Right lung (tissue), 5 donors: ENCODE data around the gene TTC23. TPM values are rescaled to one million over a fixed set of nuclear protein-coding genes. Genes with fewer than 3 reads are reported as not detected.

Experiments
- DNase-seq, 2 donors: peaks; one replicate each; pipeline ENCODE4 v3.0.0-alpha.2; 2013
- polyA plus RNA-seq, 5 donors: library from polyadenylated mRNA; unstranded; fragments of 120-200 nt; gene quantifications; one replicate each; pipeline versions ENCODE4 v1.2.1 to v1.2.3, GENCODE V29; 2013; ENCODE audit warnings: inconsistent platforms in 1 of 5, low replicate concordance in 1 of 5; ENCODE audit not compliant: insufficient read length in 5 of 5, insufficient read depth in 1 of 5

TTC23 gene
- polyA plus RNA-seq, 5 donors, result 31.9 to 41.9 (median 36.1) TPM

DNA sequence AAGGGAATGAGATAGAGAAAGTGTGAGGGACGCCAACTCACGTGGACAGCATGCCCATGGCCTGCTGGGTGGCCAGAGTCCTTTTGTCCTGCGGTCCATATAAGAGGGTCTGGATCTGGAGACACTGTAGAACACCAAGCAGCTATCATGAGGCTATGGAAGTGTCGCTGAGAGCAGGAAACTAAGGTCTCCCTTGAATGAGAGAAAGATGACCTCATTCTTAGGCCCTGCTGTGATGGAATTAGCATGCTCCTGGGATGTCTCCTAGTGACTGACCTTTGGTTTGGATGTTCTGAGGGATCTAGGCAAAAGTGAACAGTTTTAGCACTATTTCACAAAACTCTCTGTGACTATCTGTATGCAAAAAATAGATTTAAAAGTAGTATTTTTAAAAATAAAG is 110.1 kb downstream of the TTC23 start:
- DNase-seq, result no peak

DNA sequence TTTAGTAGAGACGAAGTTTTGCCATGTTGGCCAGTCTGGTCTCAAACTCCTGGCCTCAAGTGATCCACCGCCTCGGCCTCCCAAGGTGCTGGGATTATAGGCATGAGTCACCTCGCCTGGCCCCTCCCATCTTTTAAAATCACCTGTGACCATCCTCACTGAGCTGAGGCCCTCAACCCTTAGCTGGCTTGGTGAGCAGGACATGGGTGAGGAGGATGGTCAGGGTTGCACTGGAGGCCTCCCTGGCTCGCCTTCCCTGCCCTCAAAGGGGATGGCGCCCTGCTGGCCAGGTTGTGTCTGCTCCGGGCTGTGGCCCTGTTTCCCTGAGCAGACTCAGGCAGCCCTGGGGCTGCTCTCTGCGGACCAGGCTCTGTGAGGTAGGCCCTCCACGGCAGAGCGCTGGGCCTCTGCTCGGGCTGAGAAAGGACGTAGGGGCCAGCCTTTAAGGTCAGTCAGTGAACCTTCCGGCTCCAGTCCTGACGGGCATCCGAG is 110.8 kb downstream of the TTC23 start:
- DNase-seq, result no peak

DNA sequence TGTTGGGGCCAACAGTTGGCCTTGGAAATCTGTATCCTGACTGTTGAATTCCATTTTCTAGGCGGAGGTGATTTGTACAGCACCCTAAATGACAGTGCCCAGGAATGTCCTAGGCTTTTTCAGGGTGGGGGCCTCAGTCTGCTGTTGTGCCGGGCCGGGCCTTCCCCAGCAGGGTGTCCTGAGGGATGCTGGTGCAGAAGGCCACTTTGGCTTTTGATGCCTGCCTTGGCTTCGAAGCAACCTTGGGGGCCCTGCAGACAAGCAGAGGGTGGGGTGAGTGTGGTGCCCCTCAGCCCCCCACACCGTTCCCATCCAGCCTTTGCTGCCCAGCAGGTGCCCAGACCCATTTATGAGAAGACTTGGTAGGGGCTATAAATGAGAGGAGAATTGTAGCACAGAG is 111.5 kb downstream of the TTC23 start:
- no peak for DNase-seq

DNA sequence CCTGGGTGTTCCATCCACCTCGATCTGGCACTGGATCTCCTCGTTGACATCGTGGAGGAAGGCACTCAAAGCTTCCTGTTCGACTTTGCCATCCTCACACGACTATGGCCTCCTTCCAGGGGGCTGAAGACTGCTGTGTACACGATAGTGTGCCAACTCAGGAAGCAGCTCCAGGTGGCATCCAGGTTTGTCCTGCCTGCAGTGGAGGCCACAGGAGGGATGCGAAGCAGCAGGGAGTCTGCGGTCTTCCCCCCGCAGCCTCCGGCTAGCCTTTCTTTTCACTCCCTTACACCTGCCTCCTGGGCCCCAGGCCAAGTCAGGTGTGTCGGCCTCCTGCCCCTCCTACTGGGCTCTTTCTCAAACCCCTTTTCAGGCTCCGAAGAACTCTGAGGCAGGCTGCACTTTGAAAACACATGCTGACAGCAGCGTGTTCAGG is 112.3 kb downstream of the TTC23 start:
- DNase-seq, result no peak

DNA sequence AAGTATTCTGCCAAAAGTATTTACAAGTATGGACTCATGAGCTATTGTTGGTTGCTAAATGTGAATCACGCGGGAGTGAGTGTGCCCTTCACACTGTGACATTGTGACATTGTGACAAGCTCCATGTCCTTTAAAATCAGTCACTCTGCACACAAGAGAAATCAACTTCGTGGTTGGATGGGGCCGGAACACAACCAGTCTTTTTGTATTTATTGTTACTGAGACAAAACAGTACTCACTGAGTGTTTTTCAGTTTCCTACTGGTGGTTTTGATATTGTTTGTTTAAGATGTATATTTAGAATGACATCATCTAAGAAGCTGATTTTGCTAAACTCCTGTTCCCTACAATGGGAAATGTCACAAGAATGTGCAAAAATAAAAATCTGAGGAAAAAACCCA is 114.2 kb downstream of the TTC23 start:
- DNase-seq, result no peak

DNA sequence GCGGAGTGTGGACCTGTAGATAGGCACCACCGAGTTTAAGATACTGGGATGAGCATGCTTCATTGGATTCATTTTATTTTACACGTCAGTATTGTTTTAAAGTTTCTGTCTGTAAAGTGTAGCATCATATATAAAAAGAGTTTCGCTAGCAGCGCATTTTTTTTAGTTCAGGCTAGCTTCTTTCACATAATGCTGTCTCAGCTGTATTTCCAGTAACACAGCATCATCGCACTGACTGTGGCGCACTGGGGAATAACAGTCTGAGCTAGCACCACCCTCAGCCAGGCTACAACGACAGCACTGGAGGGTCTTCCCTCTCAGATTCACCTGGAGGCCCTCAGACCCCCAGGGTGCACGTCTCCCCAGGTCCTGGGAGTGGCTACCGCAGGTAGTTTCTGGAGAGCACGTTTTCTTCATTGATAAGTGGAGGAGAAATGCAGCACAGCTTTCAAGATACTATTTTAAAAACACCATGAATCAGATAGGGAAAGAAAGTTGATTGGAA is 115.0 kb downstream of the TTC23 start:
- DNase-seq, result no peak

DNA sequence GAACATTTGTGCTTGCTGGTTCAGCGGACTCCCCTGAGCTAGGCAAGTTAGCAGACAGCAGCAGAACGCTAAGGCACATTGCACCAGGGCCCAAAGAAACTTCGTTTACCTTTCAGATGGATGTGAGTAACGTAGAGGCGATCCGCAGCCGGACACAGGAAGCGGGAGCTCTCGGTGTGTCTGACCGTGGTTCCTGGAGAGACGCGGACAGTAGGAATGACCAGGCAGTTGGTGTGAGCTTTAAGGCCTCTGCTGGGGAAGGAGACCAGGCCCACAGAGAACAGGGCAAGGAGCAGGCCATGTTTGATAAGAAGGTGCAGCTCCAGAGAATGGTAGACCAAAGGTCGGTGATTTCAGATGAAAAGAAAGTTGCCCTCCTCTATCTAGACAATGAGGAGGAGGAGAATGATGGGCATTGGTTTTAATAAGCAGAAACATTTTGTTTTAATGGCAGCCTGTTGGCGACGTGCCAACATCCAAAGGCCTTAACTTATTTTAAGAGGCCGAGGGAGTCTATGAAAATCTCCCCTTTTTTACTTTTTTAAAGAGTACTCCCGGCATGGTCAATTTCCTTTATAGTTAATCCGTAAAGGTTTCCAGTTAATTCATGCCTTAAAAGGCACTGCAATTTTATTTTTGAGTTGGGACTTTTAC is 116.6 kb downstream of the TTC23 start:
- DNase-seq, result no peak

DNA sequence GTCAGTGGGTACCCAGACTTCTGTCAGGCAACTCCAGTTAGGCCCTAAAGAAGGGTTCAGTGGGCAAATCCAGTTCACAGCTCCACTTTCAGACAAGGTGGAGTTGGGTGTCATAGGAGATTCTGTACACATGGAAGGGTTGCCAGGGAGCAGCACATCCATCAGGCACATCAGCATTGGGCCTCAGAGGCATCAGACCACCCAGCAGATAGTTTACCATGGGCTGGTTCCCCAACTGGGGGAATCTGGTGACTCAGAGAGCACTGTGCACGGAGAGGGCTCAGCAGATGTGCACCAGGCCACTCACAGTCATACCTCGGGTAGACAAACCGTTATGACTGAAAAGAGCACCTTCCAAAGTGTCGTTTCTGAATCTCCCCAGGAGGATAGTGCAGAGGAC is 117.3 kb downstream of the TTC23 start:
- no peak for DNase-seq

DNA sequence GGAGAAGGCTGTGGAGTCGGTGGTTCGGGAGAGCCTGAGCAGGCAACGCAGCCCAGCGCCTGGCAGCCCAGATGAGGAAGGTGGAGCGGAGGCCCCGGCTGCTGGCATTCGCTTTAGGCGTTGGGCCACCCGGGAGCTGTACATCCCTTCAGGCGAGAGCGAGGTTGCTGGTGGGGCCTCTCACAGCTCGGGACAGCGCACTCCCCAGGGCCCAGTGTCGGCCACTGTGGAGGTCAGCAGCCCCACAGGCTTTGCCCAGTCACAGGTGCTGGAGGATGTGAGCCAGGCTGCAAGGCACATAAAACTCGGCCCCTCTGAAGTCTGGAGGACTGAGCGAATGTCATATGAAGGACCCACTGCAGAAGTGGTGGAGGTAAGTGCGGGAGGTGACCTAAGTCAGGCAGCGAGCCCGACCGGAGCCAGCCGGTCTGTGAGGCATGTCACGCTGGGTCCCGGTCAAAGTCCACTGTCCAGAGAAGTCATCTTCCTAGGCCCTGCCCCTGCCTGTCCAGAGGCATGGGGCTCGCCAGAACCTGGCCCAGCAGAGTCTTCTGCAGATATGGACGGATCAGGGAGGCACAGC is 117.8 kb downstream of the TTC23 start:
- no peak for DNase-seq

DNA sequence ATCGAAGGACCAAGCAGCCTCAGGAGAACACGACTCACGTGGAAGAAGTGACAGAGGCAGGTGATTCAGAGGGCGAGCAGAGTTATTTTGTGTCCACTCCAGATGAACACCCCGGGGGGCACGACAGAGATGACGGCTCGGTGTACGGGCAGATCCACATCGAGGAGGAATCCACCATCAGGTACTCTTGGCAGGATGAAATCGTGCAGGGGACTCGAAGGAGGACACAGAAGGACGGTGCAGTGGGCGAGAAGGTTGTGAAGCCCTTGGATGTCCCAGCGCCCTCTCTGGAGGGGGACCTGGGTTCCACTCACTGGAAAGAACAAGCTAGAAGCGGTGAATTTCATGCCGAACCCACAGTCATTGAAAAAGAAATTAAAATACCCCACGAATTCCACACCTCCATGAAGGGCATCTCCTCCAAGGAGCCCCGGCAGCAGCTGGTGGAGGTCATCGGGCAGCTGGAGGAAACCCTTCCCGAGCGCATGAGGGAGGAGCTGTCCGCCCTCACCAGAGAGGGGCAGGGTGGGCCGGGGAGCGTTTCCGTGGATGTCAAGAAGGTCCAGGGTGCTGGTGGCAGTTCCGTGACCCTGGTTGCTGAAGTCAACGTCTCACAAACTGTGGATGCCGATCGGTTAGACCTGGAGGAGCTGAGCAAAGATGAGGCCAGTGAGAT is 118.5 kb downstream of the TTC23 start:
- DNase-seq, result no peak

DNA sequence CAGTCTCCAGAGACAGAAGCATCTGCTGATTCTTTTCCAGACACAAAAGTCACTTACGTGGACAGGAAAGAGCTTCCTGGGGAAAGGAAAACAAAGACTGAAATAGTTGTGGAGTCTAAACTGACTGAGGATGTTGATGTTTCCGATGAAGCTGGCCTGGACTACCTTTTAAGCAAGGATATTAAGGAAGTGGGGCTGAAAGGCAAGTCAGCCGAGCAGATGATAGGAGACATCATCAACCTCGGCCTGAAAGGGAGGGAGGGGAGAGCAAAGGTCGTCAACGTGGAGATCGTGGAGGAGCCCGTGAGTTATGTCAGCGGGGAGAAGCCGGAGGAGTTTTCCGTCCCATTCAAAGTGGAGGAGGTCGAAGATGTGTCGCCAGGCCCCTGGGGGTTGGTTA is 119.1 kb downstream of the TTC23 start:
- no peak for DNase-seq

DNA sequence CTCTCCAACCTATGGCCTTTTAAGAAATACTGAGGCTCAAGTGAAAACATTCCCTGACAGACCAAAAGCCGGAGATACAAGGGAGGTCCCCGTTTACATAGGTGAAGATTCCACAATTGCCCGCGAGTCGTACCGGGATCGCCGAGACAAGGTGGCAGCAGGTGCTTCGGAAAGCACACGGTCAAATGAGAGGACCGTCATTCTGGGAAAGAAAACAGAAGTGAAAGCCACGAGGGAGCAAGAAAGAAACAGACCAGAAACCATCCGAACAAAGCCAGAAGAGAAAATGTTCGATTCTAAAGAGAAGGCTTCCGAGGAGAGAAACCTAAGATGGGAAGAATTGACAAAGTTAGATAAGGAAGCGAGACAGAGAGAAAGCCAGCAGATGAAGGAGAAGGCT is 119.7 kb downstream of the TTC23 start:
- DNase-seq, result no peak

DNA sequence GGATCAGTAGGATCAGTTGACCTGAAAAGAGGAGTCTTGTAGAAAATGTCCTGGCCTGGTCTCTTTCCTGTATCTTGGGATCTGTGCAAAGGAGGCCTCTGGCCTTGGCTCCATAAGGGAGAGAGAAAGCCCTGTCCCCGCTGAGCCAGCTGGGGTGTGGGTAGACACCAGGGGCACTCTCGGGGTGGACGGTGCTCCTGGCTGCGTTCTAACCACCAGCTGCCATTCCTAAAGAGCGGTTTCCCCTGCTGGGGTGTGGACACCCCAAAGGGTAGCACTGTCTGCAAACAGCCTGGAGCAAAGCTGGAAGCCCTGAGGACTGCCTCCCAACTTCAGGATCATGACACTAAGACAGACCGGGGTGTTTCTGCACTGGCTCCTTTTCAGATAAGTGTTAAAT is 121.0 kb downstream of the TTC23 start:
- DNase-seq, result no peak

DNA sequence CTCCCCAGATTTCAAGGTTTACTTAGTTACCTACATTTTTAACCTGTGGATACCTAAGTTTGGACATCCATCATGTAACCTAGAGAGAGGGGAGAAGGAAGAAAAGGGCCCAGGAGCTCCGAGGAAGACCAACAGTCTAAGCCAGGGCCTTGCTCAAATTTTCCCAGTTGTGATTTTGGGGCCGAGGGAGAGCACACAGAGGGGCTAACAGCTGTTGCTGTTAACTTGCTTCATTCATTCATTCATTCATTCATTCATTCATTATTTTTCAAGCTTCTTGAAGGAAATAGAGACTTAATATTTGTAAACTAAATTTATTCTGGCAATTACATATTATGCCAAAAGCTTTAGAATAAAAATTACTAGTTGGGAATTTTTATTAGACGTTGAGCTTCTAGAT is 121.6 kb downstream of the TTC23 start:
- no peak for DNase-seq

DNA sequence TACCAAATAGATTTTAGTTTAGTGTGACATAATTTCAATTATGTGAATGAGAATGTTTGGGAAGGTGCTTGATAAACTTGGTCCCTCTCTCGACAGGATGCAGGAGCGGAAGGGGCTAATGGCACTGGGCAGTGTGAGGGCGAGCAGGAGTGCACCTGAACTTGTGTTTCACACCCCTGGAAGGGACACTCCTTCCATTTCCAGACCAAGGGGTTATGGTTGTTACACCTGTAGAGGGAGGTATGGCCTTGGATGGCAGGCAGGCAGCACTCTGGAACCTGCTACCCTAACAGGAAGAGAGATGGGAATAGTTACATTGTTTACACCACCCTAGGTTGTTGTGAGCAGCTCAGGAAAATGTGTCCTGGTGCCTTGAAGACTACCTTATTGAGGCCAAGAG is 122.5 kb downstream of the TTC23 start:
- no peak for DNase-seq

DNA sequence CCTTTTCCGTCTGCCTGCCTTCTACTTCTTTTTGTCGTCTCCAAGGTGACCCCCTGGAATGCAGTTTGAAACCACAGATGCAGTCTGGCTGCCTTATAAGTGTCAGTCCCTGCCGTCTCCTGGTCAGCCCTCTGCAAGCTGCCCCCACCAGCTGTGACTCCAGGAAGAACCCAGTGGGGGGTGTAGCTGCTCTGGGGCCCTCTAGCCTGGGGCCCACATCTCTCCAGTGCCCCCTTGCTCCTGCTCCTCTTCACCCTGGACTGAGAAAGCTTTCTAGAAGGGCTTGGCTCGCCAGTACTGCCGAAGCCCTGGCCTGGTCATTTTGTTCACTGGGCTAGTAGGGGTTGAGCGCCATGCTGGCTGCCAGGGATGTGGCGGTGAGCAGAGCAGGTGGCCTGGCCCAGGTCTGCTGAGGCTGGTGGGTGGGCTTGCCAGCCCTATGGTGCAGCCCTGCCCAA is 123.2 kb downstream of the TTC23 start:
- DNase-seq, result no peak

DNA sequence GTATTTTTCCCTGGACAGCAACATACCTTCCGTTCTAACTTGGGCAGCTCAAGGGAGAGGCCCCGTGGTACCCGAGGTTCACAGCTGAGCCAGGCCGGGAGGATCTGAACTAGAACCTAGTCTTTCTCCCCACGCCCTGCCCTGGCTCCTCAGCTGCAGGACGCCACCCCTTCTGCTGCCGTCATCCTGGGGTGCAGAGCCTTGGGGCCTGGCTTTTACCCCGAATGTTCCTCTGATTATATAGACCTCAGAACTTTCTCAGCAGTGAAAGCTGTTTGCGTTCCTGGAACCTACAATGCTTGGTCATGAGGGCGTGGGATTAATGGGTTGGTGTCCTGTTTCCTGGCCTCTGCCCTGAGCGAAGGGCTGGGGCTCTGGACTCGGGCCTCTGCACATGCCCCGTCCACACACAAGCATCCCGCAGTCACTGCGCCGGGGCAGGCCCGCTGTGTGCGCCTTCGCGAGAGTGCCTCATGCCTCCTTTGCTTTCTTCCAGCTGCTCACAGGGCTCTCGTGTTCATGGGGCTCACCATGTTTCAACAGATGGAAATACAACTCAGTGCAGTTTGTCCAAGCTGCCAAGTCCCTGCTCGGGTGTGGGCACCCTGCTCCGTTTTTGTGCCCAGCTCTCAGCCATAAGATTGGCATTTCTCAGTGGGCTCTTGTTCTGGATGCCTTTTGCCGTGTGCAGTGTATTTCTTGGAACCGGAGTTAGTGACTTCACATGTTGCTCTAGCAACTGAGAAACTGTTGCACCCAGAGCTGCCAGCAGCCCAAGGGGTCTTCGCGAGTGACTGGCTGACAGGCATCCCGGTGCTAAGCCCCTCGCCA is 124.1 kb downstream of the TTC23 start:
- DNase-seq, result no peak

DNA sequence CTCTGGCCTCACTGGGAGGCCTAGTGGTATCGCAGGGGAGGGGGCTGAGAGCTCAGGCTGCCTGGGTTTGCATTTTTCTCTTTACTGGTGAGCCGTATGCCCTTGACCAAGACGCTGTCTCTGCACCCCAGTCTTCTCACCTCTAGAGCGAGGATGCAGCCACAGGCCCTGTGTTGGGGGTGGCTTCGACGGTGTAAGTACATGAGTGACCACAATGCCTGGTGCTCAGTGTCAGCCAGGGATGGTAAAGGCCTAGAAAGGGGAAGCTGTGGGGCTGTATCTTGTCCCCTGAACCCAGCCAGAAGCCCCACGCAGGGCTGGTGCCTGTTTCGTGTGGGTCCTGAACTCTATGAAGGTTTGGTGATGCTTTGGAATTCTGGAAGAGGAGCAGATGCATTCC is 124.7 kb downstream of the TTC23 start:
- no peak for DNase-seq

DNA sequence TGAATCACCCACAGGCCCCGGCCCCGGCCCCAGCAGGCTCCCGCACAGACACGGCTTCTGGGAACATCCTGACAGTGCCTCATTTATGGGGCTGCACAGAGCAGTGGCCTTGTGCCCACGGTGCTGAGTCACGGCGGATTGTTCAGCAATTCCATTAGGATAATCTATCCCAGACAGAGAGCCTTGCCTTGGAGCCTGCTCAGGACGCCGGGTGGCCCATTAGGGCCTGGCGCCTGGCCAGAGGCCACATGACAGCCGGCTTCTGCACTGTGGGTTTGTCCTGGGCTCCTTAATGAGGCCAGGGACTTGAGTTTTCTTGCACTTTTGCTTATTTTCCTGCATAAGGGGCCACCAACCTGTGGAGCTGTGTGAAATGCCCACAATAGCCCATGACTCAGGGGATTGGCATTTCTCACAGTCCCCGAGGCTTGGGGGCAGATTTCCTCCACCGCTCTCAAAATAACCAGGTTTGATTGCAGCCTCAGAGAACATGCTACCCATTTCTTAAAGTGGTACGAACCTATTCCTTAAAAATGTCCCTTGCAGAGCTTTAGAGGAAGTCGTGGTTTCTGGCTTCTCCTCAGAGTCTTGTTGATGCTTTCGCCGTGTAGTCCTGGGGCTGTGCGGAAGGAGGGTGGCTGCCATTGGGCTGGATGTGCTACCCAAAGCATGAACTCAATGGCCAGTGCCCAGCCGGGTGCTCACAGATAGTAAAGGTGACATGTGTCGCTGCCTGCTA is 125.5 kb downstream of the TTC23 start:
- DNase-seq, result peak; percentile 63 to 65

DNA sequence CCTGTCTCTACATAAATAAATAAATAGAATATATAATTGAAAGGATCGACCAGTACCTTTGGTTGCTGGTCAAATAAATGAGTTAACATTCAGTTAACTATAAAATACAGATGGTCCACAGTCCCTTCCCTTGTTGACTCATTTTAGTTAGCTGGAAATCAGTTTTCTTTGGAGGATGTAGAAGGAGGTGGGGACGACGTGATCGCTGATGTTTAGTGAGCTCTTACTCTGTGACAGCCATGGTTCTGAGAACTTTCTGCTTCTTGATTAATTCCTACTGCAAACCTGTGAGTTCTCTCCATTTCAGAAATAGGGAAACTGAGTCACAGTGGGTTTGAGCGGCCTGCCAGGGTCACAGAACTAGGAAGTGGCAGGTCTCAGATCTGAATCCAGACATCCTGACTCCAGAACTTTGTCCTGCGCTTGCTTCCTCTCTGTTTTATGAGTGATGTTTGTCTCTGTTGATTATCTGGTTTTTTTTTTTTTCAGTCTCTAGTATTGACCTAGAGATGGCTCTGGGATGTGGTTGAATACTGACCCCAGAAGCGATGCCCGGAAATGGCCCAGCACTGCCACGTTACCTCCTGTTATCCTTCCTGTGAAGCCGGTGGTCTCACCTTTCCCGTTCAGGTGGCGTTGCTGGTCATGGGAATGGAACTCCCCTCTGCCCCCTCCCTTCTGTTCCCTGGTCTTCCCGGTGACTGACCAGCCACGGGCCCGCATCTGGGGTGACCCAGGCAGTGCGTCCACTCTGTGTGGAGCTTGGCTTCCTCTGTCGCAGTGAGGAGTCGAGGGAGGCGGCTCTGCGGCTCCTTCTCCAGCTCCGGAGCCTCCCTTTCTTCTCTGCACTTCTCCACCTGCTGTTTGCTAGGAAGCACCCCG is 126.3 kb downstream of the TTC23 start:
- no peak for DNase-seq
